PC-9 (cell line): ENCODE data around the gene SYAP1. TPM values are rescaled to one million over a fixed set of nuclear protein-coding genes. Genes with fewer than 3 reads are reported as not detected.
"Not testable (repeated sequence)": the region's sequence is repeated elsewhere in the genome, so short reads cannot be mapped to it uniquely, and the experiment has no call there.

ENCODE experiments used
- BruUV-seq: library from RNA; stranded (reverse); fragments of 400-500 nt; replicated peaks from 2 replicates; lab custom pipeline; 2021; lab: Mats Ljungman, UMichigan
- CTCF ChIA-PET: fragments of 300-600 bp; sonication (Branson Sonifier 250); formaldehyde crosslinking; loops from one replicate; lab custom pipeline; 2022; ENCODE audit warnings: antibody characterized with exemption; lab: Charles Lee
- POLR2A ChIA-PET: fragments of 300-600 bp; sonication (Branson Sonifier 250); formaldehyde crosslinking; loops from one replicate; lab custom pipeline; 2022; ENCODE audit warnings: antibody characterized with exemption; ENCODE audit not compliant: unreplicated experiment; lab: Charles Lee
- DNase-seq, 2 experiments: peaks; one replicate each; pipeline versions ENCODE4 v3.0.0 to v3.0.0-alpha.2; 2015 to 2022; ENCODE audit warnings: mixed read lengths in 1 of 2
- H2AFZ ChIP-seq: fragments of 200-600 bp; sonication (generic); 2 replicates; pipeline ENCODE4 v1.8.1; 2017; ENCODE audit warnings: antibody characterized with exemption
- H3F3A ChIP-seq: fragments of 200-600 bp; sonication (generic); 2 replicates; pipeline ENCODE4 v1.8.1; 2017; ENCODE audit warnings: antibody characterized with exemption, mild to moderate bottlenecking, low read depth; ENCODE audit not compliant: insufficient read depth
- H3K27ac ChIP-seq: fragments of 200-600 bp; sonication (generic); 2 replicates; pipeline ENCODE4 v1.6.1; 2016; ENCODE audit warnings: mixed run types
- H3K27me3 ChIP-seq: fragments of 200-600 bp; sonication (generic); 2 replicates; pipeline ENCODE4 v1.6.1; 2016; ENCODE audit warnings: low read depth, mixed run types; ENCODE audit not compliant: insufficient read depth
- H3K36me3 ChIP-seq: fragments of 200-600 bp; sonication (generic); 2 replicates; pipeline ENCODE4 v1.6.1; 2016; ENCODE audit warnings: low read depth, mixed run types
- H3K4me1 ChIP-seq: fragments of 200-600 bp; sonication (generic); replicated peaks from 2 replicates; pipeline ENCODE4 v1.6.1; 2016; ENCODE audit warnings: mixed run types; ENCODE audit not compliant: insufficient read depth
- H3K4me2 ChIP-seq: fragments of 200-600 bp; sonication (generic); 2 replicates; pipeline ENCODE4 v1.6.1; 2017; ENCODE audit warnings: mixed run types
- H3K4me3 ChIP-seq: fragments of 200-600 bp; sonication (generic); 2 replicates; pipeline ENCODE4 v1.6.1; 2016; ENCODE audit warnings: mixed run types
- H3K79me2 ChIP-seq: fragments of 200-600 bp; sonication (generic); 2 replicates; pipeline ENCODE4 v1.6.1; 2017; ENCODE audit warnings: low read depth, mixed run types
- H3K9me2 ChIP-seq: fragments of 200-600 bp; sonication (generic); 2 replicates; pipeline ENCODE4 v1.8.1; 2017; ENCODE audit warnings: mild to moderate bottlenecking; ENCODE audit not compliant: insufficient read depth
- H3K9me3 ChIP-seq: fragments of 200-600 bp; sonication (generic); 2 replicates; pipeline ENCODE4 v1.8.1; 2016; ENCODE audit warnings: low read depth; ENCODE audit not compliant: insufficient read depth
- H4K20me1 ChIP-seq: fragments of 200-600 bp; sonication (generic); 2 replicates; pipeline ENCODE4 v1.8.1; 2017; ENCODE audit not compliant: insufficient read depth
- CTCF ChIP-seq: fragments of 200-600 bp; sonication (generic); conservative IDR thresholded peaks from 2 replicates; pipeline ENCODE4 v1.6.1; 2017; ENCODE audit warnings: mixed run types, antibody characterized with exemption, mild to moderate bottlenecking, moderate library complexity
- EZH2 ChIP-seq: fragments of 200-600 bp; sonication (generic); IDR thresholded peaks from 2 replicates; pipeline ENCODE4 v1.8.0; 2017; ENCODE audit warnings: antibody characterized with exemption, low read depth
- intact Hi-C: fragments of 100-400 bp; cut with micrococcal nuclease; formaldehyde crosslinking; loops from one replicate; pipeline ENCODE4 v1.10.0; 2022; ENCODE audit not compliant: unreplicated experiment
- total RNA-seq: library from RNA; stranded (reverse); gene quantifications from 2 replicates; pipeline ENCODE4 v1.2.3, GENCODE V29; 2021

SYAP1 gene
- total RNA-seq, 1 experiment from 2014 or later, result 41.2 TPM

- Histone ChIP-seq H3F3A (peaks cover 7% of the 10 kb centered on the region; the same call in 1 of the 2 replicates), H3K79me2 (no peaks in the 10 kb centered on the region), H3K27ac (no peak overlapping the region), H3K4me2 (no peak overlapping the region), H3K4me1 (0 out of 2 replicates have a peak, but pooled peaks cover 6% of the 10 kb centered on the region), H3K36me3 (no peaks in the 10 kb centered on the region), H3K9me2 (no peaks in the 10 kb centered on the region), H3K27me3 (no peaks in the 10 kb centered on the region), H3K4me3 (no peak overlapping the region), H2AFZ (no peak overlapping the region), H4K20me1 (no peaks in the 10 kb centered on the region), H3K9me3 (no peaks in the 10 kb centered on the region)
- no TSS peak for BruUV-seq
- ChIA-PET CTCF (no interaction called here), POLR2A (no interaction called here)
- intact Hi-C loops, result no loop called here
- TF ChIP-seq EZH2 (no peak), CTCF (no peak)
- no peak for DNase-seq
These were observed 4.9 kb upstream of the SYAP1 start for GRCh38 chrX:16714504-16714903.

GRCh38 chrX:16715638-16716037 lies 3.8 kb upstream of the SYAP1 start:
- H3K9me2 ChIP-seq, CTCF ChIA-PET, H4K20me1 ChIP-seq, H3K4me1 ChIP-seq, H3K9me3 ChIP-seq, H3K79me2 ChIP-seq, DNase-seq, H3K4me3 ChIP-seq, H2AFZ ChIP-seq, H3K27ac ChIP-seq, H3K4me2 ChIP-seq, POLR2A ChIA-PET, H3K27me3 ChIP-seq, BruUV-seq, H3K36me3 ChIP-seq: not testable (repeated sequence)
- intact Hi-C loops, result loop anchor here (5.0 kb wide), 1 partner anchor 57 kb away; no protein-coding TSS in a partner anchor
- H3F3A ChIP-seq, result peaks cover 14% of the 10 kb centered on the region; the same call in 1 of the 2 replicates

- H2AFZ ChIP-seq, H3K4me1 ChIP-seq, H3K27me3 ChIP-seq, H3K9me3 ChIP-seq, H3K4me2 ChIP-seq, CTCF ChIA-PET, H3K4me3 ChIP-seq, H3K27ac ChIP-seq, H3K9me2 ChIP-seq, H4K20me1 ChIP-seq, POLR2A ChIA-PET, BruUV-seq, DNase-seq, H3K36me3 ChIP-seq: not testable (repeated sequence)
- Histone ChIP-seq H3K79me2 (peaks cover 18% of the 10 kb centered on the region), H3F3A (peaks cover 14% of the 10 kb centered on the region; the same call in 1 of the 2 replicates)
- intact Hi-C loops, result loop anchor here (5.0 kb wide), 1 partner anchor 56 kb away; no protein-coding TSS in a partner anchor
These were observed 3.0 kb upstream of the SYAP1 start for GRCh38 chrX:16716451-16716850.

GRCh38 chrX:16718824-16719333 lies 533 bp upstream of the SYAP1 start:
- CTCF ChIA-PET, result no interaction called here
- 0 out of 2 replicates have a peak, but pooled peaks cover 6% of the 10 kb centered on the region for H3K4me1 ChIP-seq
- DNase-seq, result no peak
- no peaks in the 10 kb centered on the region for H3K9me3 ChIP-seq
- intact Hi-C loops, result loop anchor here (2.0 to 5.0 kb wide), 3 partner anchors 53 to 1018 kb away; partner anchors contain the start of genes SCML1 and TXLNG
- peak overlapping the region; percentile 73 for H3K4me3 ChIP-seq
- H2AFZ ChIP-seq, result peak overlapping the region; percentile 86
- H3K36me3 ChIP-seq, result no peaks in the 10 kb centered on the region
- H3F3A ChIP-seq, result peaks cover 14% of the 10 kb centered on the region; the same call in 1 of the 2 replicates
- BruUV-seq, result TSS peak; percentile 99
- H3K9me2 ChIP-seq, result no peaks in the 10 kb centered on the region
- H4K20me1 ChIP-seq, result 0 out of 2 replicates have a peak, but pooled peaks cover 9% of the 10 kb centered on the region
- H3K79me2 ChIP-seq, result peaks cover 41% of the 10 kb centered on the region
- POLR2A ChIA-PET, result interaction anchor here (0.7 to 1.0 kb wide), 3 partner anchors 52 to 864 kb away, joined by 3 to 5 read pairs (median 3); partner anchors contain the start of gene AP1S2
- H3K27ac ChIP-seq, result peak overlapping the region; percentile 98
- H3K27me3 ChIP-seq, result no peaks in the 10 kb centered on the region
- TF ChIP-seq EZH2 (no peak), CTCF (no peak)
- H3K4me2 ChIP-seq, result peak overlapping the region; percentile 98
